PFSK-1 (cell line): ENCODE results near the gene ATXN7L1.

Experiments used
- FOXP2 ChIP-seq: optimal IDR thresholded peaks from 2 replicates; pipeline ENCODE3; 2011; ENCODE audit warnings: borderline replicate concordance, control low read depth, inconsistent platforms; ENCODE audit not compliant: insufficient read depth; ENCODE audit errors: extremely low read length, extremely low read depth
- POLR2AphosphoS5 ChIP-seq: IDR thresholded peaks from 2 replicates; pipeline ENCODE4 v1.6.1; 2012; ENCODE audit warnings: low read depth, mild to moderate bottlenecking, control low read depth, low read length, moderate library complexity
- SIN3A ChIP-seq: IDR thresholded peaks from 2 replicates; pipeline ENCODE4 v1.6.1; 2012; ENCODE audit warnings: mild to moderate bottlenecking, low read length, moderate library complexity, borderline replicate concordance; ENCODE audit not compliant: insufficient read depth
- TAF1 ChIP-seq: IDR thresholded peaks from 2 replicates; pipeline ENCODE4 v1.6.1; 2012; ENCODE audit warnings: low read length, control low read depth, borderline replicate concordance; ENCODE audit not compliant: insufficient read depth
- TF ChIP-seq, protein P1 (sequence below), 2 experiments: IDR thresholded peaks; 2 replicates each; pipeline versions ENCODE4 v1.6.1 to v1.8.0; 2011 to 2012; ENCODE audit warnings: low read depth in 2 of 2, low read length in 2 of 2, control low read depth in 1 of 2, inconsistent platforms in 1 of 2, mild to moderate bottlenecking in 1 of 2, moderate library complexity in 1 of 2; ENCODE audit not compliant: insufficient read depth in 1 of 2

DNA sequence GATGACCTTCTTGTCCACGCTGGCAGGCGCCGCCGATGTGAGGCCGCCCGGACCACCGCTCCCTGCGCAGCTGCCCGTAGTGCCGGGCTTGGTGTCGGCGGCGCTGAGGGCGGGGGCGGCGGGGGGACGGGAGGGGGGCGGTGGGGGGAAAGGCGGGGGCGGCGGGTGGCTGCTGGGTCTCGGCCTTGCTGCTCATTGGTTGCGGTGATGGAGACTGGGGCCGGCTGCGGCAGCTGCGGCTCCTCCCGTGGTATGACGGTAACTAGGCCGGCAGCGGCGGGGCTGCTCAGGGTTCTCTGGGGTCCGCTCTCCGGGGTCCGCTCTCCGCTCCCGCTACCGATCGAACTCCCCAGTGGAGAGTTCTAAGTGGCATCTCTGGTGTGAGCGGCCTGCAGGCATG is 293.3 kb downstream of the ATXN7L1 start:
- TF ChIP-seq POLR2AphosphoS5 (no peak), SIN3A (no peak), TAF1 (no peak), FOXP2 (no peak)
- TF ChIP-seq, protein P1, sequence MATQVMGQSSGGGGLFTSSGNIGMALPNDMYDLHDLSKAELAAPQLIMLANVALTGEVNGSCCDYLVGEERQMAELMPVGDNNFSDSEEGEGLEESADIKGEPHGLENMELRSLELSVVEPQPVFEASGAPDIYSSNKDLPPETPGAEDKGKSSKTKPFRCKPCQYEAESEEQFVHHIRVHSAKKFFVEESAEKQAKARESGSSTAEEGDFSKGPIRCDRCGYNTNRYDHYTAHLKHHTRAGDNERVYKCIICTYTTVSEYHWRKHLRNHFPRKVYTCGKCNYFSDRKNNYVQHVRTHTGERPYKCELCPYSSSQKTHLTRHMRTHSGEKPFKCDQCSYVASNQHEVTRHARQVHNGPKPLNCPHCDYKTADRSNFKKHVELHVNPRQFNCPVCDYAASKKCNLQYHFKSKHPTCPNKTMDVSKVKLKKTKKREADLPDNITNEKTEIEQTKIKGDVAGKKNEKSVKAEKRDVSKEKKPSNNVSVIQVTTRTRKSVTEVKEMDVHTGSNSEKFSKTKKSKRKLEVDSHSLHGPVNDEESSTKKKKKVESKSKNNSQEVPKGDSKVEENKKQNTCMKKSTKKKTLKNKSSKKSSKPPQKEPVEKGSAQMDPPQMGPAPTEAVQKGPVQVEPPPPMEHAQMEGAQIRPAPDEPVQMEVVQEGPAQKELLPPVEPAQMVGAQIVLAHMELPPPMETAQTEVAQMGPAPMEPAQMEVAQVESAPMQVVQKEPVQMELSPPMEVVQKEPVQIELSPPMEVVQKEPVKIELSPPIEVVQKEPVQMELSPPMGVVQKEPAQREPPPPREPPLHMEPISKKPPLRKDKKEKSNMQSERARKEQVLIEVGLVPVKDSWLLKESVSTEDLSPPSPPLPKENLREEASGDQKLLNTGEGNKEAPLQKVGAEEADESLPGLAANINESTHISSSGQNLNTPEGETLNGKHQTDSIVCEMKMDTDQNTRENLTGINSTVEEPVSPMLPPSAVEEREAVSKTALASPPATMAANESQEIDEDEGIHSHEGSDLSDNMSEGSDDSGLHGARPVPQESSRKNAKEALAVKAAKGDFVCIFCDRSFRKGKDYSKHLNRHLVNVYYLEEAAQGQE (IDR thresholded peaks at IDR 0.05; ENCODE audit: insufficient read depth in 1 of 2, low read depth in 2 of 2, low read length in 2 of 2), result no peak
